GM12878 (cell line): ENCODE measurements around the gene FGD4. TPM values are rescaled to one million over a fixed set of nuclear protein-coding genes. Genes with fewer than 3 reads are reported as not detected.

Experiments
- RAD21 ChIP-seq: IDR thresholded peaks from 2 replicates; pipeline ENCODE4 v1.6.1; 2011; ENCODE audit warnings: mild to moderate bottlenecking, low read depth, low read length, moderate library complexity; ENCODE audit not compliant: insufficient read depth
- ZBTB4 ChIP-seq: fragments of 450-650 bp; formaldehyde crosslinking; IDR thresholded peaks from 2 replicates; pipeline ENCODE4 v1.4.0; 2022; ENCODE audit warnings: mild to moderate bottlenecking, moderate library complexity
- polyA plus RNA-seq, 11 experiments: library from polyadenylated mRNA; depleted of rRNA in 4 of 11; unstranded in 6 of 11; stranded (reverse) in 5 of 11; fragments of >200 nt; fragmentation: Nextera tagmentation in 4 of 11; fragmentation: Illumina TruSeq in 1 of 11; extraction: Ambion mirVana in 4 of 11; extraction: Trizol in 1 of 11; gene quantifications; 1 replicate in 1 of 11; 2 replicates in 10 of 11; pipeline versions ENCODE4 v1.2.1 to v1.2.3, GENCODE V29; 2011 to 2016; ENCODE audit warnings: inconsistent platforms in 2 of 11, missing spikeins in 2 of 11, low read depth in 1 of 11
- total RNA-seq, 4 experiments: library from RNA; depleted of rRNA in 3 of 4; stranded (reverse); fragments of >200 nt in 3 of 4; fragmentation: Illumina TruSeq in 1 of 4; extraction: Trizol in 1 of 4; gene quantifications; 2 replicates each; pipeline versions ENCODE4 v1.2.1 to v1.2.3, GENCODE V29; 2013 to 2021
- TF ChIP-seq, protein P1 (sequence below), 3 experiments: IDR thresholded peaks in 2 of 3; conservative IDR thresholded peaks in 1 of 3; 2 replicates each; pipeline ENCODE4 v1.5.1; 2011; ENCODE audit warnings: low read depth in 3 of 3, low read length in 3 of 3, mild to moderate bottlenecking in 3 of 3, control low read depth in 2 of 3, moderate library complexity in 2 of 3, inconsistent platforms in 1 of 3, mixed read lengths in 1 of 3; ENCODE audit not compliant: control insufficient read depth in 2 of 3, insufficient read depth in 1 of 3; ENCODE audit errors: extremely low read depth in 1 of 3

The FGD4 gene
- total and polyA plus RNA-seq, 10 of the 15 experiments (the other 5 are each of a cell fraction or from before 2014, with no cell fraction given) = 0.01 to 0.18 (median 0.08) TPM; not detected in 3

DNA sequence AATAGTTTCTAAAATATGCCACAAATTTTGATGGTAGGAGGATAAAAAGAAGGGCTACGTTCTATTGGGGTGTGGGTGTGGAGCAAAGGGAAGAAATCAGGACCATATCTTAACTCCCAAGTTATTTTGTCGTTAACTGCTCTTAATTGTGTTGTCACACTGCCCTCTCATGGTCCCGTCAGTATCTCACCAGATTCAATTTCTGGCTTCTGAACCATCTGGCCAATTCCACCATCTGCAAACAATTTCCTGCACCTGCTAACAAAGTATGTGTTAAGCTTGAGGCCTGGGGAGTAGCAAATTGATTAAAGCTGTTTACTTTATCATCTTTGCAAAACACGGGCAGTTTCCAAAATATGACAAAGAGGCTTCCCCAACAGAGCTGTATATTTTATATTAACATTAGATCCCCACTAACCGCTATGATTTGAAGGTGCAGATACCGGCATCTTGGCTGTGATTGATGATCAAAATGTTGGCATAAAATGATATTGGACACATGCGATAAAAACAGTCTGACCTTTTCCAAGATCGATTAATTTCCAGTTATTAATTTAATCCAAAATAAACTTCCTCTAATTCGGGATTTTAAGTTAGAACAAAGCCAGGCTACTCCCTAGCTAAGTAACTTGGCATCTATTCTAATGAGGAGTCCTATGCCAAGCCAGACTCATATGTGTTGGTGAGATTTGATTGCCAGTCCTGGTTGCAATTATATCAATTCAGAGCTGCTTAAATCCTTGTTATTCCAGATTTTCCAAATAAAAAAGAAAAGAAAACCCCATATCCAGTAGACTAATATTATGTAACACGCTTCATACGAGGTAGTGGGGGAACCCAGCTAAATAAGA, 272.8 kb downstream of the FGD4 start (continued):
- TF ChIP-seq RAD21 = peak; percentile 87
- TF ChIP-seq, protein P1, sequence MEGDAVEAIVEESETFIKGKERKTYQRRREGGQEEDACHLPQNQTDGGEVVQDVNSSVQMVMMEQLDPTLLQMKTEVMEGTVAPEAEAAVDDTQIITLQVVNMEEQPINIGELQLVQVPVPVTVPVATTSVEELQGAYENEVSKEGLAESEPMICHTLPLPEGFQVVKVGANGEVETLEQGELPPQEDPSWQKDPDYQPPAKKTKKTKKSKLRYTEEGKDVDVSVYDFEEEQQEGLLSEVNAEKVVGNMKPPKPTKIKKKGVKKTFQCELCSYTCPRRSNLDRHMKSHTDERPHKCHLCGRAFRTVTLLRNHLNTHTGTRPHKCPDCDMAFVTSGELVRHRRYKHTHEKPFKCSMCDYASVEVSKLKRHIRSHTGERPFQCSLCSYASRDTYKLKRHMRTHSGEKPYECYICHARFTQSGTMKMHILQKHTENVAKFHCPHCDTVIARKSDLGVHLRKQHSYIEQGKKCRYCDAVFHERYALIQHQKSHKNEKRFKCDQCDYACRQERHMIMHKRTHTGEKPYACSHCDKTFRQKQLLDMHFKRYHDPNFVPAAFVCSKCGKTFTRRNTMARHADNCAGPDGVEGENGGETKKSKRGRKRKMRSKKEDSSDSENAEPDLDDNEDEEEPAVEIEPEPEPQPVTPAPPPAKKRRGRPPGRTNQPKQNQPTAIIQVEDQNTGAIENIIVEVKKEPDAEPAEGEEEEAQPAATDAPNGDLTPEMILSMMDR (IDR thresholded peaks at IDR 0.05 in 2 of 3, conservative IDR thresholded peaks at IDR 0.05 in 1 of 3; ENCODE audit: control insufficient read depth in 2 of 3, extremely low read depth in 1 of 3, insufficient read depth in 1 of 3, low read depth in 3 of 3, low read length in 3 of 3) = peak; percentile 56 to 76 (median 72); a peak in 5 of 6 replicates
- no peak for TF ChIP-seq ZBTB4 (CRISPR knock-in tag)
